ENCODE measurements around the gene ABCB8.

The ABCB8 gene

DNA sequence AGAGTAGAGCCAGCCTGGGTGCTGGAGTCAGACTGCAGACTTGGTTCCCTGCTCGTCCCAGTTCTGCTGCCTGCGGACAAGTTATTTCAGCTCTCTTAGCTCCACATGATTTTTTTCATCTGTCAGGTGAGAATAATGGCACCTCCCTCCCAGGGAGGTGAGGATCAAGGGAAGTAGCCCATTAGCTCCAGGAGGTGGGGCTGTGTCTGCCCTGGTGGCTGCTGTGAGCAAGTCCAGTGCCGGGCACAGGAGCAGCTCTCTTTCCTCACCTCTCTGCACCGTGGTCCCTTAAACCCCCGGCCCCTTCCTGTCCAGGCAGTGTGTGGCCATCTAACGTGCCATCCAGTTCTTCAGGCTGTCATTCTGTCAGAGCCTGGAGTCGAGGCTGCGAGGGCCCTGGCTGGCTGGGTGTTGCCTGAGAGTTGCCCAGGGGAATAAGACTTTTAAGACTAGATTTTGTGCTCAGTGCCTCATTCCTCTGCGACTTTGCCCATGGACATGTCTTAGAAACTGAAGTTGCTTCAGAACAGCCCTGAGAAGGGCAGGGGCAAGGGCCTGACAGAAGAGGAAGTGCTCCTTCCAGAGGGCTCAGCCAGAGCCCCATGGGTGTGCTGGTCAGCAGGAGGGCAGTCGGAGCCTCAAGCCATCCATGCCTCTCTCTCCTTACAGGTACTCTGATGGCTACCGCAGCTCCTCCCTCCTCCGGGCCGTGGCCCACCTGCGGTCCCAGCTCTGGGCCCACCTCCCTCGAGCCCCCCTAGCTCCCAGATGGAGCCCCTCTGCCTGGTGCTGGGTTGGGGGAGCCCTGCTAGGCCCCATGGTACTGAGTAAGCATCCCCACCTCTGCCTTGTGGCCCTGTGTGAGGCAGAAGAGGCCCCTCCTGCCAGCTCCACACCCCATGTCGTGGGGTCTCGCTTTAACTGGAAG, 5.0 kb downstream of the ABCB8 start:
- ChIA-PET POLR2A (interaction anchor here (1.0 kb wide), 1 partner anchor 76 kb away, joined by 3 read pairs; no protein-coding TSS in a partner anchor), CTCF (interaction anchor here (0.6 to 1.1 kb wide), 3 partner anchors 16 to 77 kb away, joined by 3 to 5 read pairs (median 3); no protein-coding TSS in a partner anchor)
- no peaks in the 10 kb centered on the region for H3K4me1 ChIP-seq (ENCODE audit: control insufficient read depth, insufficient read depth, low read length)
- H3K36me3 ChIP-seq (ENCODE audit: control insufficient read depth in 2 of 2, insufficient read depth in 1 of 2, low read length in 2 of 2) = peaks cover 0 to 60% of the 10 kb centered on the region in 2 experiments; a peak in 1 of 3 replicates
- no peaks in the 10 kb centered on the region for H3K9me3 ChIP-seq (ENCODE audit: control insufficient read depth, insufficient read depth, low read depth, low read length)
- no peak overlapping the region for H3K27ac ChIP-seq (ENCODE audit: extremely low read depth, low read depth, low read length)
- TF ChIP-seq SP3 (tag by site-specific recombination; IDR thresholded peaks at IDR 0.05) (no peak), GLIS1 (tag by site-specific recombination; IDR thresholded peaks at IDR 0.05) (peak; percentile 45; the same call in 1 of the 2 replicates), ZNF548 (tag by site-specific recombination; IDR thresholded peaks at IDR 0.05) (no peak), ZNF626 (tag by site-specific recombination; IDR thresholded peaks at IDR 0.05) (no peak), OSR2 (tag by site-specific recombination; IDR thresholded peaks at IDR 0.05) (no peak), IKZF3 (tag by site-specific recombination; IDR thresholded peaks at IDR 0.05) (no peak)
- H3K4me3 ChIP-seq (ENCODE audit: low read depth, low read length) = no peak overlapping the region

DNA sequence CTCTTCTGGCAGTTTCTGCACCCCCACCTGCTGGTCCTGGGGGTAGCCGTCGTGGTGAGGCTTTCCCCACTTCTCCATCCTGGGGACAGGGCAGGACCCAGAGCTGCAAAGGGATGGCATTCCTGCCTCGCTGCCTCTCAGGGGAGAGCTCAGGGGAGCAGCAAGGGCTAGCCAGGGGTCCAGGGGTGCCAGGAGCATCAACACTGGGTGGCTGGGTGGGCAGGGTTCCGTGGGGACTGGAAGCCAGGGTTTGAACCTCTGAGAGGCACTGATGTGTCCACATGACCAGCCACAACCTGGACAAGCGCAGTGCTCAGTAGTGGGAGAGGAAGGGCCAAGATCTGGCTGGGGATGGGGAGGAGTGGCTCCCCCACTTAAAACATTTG, 5.6 kb downstream of the ABCB8 start:
- H3K4me3 ChIP-seq (ENCODE audit: low read depth, low read length) = no peak overlapping the region
- no peak for TF ChIP-seq ZNF658 (tag by site-specific recombination; IDR thresholded peaks at IDR 0.05)
- TF ChIP-seq SP3 (tag by site-specific recombination; IDR thresholded peaks at IDR 0.05) = no peak
- TF ChIP-seq, protein P1, sequence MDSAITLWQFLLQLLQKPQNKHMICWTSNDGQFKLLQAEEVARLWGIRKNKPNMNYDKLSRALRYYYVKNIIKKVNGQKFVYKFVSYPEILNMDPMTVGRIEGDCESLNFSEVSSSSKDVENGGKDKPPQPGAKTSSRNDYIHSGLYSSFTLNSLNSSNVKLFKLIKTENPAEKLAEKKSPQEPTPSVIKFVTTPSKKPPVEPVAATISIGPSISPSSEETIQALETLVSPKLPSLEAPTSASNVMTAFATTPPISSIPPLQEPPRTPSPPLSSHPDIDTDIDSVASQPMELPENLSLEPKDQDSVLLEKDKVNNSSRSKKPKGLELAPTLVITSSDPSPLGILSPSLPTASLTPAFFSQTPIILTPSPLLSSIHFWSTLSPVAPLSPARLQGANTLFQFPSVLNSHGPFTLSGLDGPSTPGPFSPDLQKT (IDR thresholded peaks at IDR 0.05; ENCODE audit: borderline replicate concordance, low read depth, low read length) = no peak
- no peak for TF ChIP-seq ZNF366 (tag by site-specific recombination; conservative IDR thresholded peaks at IDR 0.05)
- TF ChIP-seq ZNF792 (tag by site-specific recombination; IDR thresholded peaks at IDR 0.05) = no peak
- TF ChIP-seq ZNF184 (tag by site-specific recombination; IDR thresholded peaks at IDR 0.05) = no peak
- TF ChIP-seq ZSCAN16 (tag by site-specific recombination; IDR thresholded peaks at IDR 0.05) = no peak
- H3K4me1 ChIP-seq (ENCODE audit: control insufficient read depth, insufficient read depth, low read length) = 0 out of 2 replicates have a peak, but pooled peaks cover 2% of the 10 kb centered on the region
- ChIA-PET CTCF (interaction anchor here (0.7 to 1.1 kb wide), 2 partner anchors 16 to 77 kb away, joined by 3 read pairs; no protein-coding TSS in a partner anchor), POLR2A (interaction anchor here (1.0 kb wide), 1 partner anchor 76 kb away, joined by 3 read pairs; no protein-coding TSS in a partner anchor)
- peaks cover 0 to 60% of the 10 kb centered on the region in 2 experiments; a peak in 1 of 3 replicates for H3K36me3 ChIP-seq (ENCODE audit: control insufficient read depth in 2 of 2, insufficient read depth in 1 of 2, low read length in 2 of 2)
- no peak overlapping the region for H3K27ac ChIP-seq (ENCODE audit: extremely low read depth, low read depth, low read length)
- no peaks in the 10 kb centered on the region for H3K9me3 ChIP-seq (ENCODE audit: control insufficient read depth, insufficient read depth, low read depth, low read length)

DNA sequence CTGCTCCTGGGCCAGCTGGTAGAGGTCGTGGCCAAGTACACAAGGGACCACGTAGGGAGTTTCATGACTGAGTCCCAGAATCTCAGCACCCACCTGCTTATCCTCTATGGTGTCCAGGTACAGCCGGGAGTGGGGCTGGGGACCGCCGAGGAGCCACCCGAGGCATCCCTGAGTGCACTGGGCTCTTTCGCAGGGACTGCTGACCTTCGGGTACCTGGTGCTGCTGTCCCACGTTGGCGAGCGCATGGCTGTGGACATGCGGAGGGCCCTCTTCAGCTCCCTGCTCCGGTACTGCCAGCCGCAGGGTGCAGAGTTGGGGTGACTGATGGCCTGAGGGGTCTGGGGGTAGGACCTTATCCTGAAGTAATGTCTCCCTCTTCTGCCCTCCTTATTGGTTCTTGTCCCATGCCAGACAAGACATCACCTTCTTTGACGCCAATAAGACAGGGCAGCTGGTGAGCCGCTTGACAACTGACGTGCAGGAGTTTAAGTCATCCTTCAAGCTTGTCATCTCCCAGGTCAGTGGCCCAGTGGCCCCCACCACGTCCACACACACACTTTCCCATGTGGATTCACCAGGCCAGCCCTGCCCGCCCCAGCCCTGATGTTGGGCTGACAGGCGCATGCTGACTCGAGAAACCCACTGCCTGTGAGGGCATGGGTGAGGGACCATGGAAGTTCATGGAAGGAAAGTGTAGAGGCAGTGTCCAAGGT, 6.2 kb downstream of the ABCB8 start:
- H3K36me3 ChIP-seq (ENCODE audit: control insufficient read depth in 2 of 2, insufficient read depth in 1 of 2, low read length in 2 of 2) = peaks cover 0 to 60% of the 10 kb centered on the region in 2 experiments; a peak in 1 of 3 replicates
- no peak overlapping the region for H3K27ac ChIP-seq (ENCODE audit: extremely low read depth, low read depth, low read length)
- no peak overlapping the region for H3K4me3 ChIP-seq (ENCODE audit: low read depth, low read length)
- CTCF ChIA-PET = interaction anchor here (1.1 kb wide), 1 partner anchor 76 kb away, joined by 3 read pairs; no protein-coding TSS in a partner anchor
- 0 out of 2 replicates have a peak, but pooled peaks cover 2% of the 10 kb centered on the region for H3K4me1 ChIP-seq (ENCODE audit: control insufficient read depth, insufficient read depth, low read length)
- no peaks in the 10 kb centered on the region for H3K9me3 ChIP-seq (ENCODE audit: control insufficient read depth, insufficient read depth, low read depth, low read length)
- POLR2A ChIA-PET = interaction anchor here (1.0 kb wide), 1 partner anchor 75 kb away, joined by 3 read pairs; no protein-coding TSS in a partner anchor
- TF ChIP-seq, protein P2, sequence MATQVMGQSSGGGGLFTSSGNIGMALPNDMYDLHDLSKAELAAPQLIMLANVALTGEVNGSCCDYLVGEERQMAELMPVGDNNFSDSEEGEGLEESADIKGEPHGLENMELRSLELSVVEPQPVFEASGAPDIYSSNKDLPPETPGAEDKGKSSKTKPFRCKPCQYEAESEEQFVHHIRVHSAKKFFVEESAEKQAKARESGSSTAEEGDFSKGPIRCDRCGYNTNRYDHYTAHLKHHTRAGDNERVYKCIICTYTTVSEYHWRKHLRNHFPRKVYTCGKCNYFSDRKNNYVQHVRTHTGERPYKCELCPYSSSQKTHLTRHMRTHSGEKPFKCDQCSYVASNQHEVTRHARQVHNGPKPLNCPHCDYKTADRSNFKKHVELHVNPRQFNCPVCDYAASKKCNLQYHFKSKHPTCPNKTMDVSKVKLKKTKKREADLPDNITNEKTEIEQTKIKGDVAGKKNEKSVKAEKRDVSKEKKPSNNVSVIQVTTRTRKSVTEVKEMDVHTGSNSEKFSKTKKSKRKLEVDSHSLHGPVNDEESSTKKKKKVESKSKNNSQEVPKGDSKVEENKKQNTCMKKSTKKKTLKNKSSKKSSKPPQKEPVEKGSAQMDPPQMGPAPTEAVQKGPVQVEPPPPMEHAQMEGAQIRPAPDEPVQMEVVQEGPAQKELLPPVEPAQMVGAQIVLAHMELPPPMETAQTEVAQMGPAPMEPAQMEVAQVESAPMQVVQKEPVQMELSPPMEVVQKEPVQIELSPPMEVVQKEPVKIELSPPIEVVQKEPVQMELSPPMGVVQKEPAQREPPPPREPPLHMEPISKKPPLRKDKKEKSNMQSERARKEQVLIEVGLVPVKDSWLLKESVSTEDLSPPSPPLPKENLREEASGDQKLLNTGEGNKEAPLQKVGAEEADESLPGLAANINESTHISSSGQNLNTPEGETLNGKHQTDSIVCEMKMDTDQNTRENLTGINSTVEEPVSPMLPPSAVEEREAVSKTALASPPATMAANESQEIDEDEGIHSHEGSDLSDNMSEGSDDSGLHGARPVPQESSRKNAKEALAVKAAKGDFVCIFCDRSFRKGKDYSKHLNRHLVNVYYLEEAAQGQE (tag by site-specific recombination; IDR thresholded peaks at IDR 0.05) = no peak
- no peak for TF ChIP-seq ZNF223 (tag by site-specific recombination; IDR thresholded peaks at IDR 0.05)
- TF ChIP-seq KLF9 (tag by site-specific recombination; IDR thresholded peaks at IDR 0.05; ENCODE audit: low read depth) = no peak
- TF ChIP-seq, protein P3, sequence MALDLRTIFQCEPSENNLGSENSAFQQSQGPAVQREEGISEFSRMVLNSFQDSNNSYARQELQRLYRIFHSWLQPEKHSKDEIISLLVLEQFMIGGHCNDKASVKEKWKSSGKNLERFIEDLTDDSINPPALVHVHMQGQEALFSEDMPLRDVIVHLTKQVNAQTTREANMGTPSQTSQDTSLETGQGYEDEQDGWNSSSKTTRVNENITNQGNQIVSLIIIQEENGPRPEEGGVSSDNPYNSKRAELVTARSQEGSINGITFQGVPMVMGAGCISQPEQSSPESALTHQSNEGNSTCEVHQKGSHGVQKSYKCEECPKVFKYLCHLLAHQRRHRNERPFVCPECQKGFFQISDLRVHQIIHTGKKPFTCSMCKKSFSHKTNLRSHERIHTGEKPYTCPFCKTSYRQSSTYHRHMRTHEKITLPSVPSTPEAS (tag by site-specific recombination; IDR thresholded peaks at IDR 0.05) = no peak
- no peak for TF ChIP-seq ZNF624 (tag by site-specific recombination; IDR thresholded peaks at IDR 0.05)
- no peak for TF ChIP-seq ZNF510 (tag by site-specific recombination; IDR thresholded peaks at IDR 0.05; ENCODE audit: insufficient replicate concordance)
- no peak for TF ChIP-seq ZNF76 (tag by site-specific recombination; IDR thresholded peaks at IDR 0.05; ENCODE audit: borderline replicate concordance, low read depth)

All from HEK293 (cell line).